Upper lobe of left lung (tissue), 4 donors: ENCODE results near the gene TANGO2.

Experiments
- POLR2AphosphoS5 ChIP-seq, 2 donors: sonication (generic); formaldehyde crosslinking; IDR thresholded peaks; one replicate each; pipeline ENCODE4 v1.5.1; 2017; ENCODE audit warnings: antibody characterized with exemption in 2 of 2
- TF ChIP-seq, protein P1 (sequence below), 6 experiments: fragments of 450-650 bp in 4 of 6; fragments of 200-600 bp in 2 of 6; sonication (generic) in 2 of 6; IDR thresholded peaks; one replicate each; pipeline ENCODE4 v1.5.1; 2016 to 2019; ENCODE audit warnings: antibody characterized with exemption in 6 of 6

DNA sequence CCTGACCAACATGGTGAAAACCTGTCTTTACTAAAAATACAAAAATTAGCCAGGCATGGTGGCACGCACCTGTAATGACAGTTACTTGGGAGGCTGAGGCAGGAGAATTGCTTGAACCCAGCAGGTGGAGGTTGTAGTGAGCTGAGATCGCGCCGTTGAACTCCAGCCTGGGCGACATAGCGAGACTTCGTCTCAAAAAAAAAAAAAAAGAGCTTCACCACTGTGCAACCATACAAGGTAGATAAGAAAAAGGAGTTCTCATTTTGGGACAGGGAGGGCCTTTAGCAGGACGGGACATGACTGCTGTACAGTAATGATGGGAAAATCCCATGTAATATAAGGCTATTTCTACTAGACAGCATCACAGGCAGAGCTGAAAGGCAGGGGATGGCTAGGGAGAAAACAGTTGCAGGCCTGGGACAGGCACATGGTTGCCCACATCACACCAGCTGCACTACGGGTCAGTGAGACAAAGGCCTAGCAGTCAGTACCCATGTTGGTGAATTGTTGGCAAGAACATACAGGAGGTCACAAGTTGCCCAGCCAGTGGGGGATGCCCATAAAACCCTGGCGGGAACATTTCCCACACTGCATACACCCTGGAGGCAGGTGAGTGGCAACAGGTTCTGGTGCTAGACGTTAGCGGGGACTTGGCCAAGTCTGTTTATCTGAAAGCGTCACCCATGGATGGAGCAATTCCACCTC lies 5.4 kb downstream of the TANGO2 start:
- TF ChIP-seq, protein P1, sequence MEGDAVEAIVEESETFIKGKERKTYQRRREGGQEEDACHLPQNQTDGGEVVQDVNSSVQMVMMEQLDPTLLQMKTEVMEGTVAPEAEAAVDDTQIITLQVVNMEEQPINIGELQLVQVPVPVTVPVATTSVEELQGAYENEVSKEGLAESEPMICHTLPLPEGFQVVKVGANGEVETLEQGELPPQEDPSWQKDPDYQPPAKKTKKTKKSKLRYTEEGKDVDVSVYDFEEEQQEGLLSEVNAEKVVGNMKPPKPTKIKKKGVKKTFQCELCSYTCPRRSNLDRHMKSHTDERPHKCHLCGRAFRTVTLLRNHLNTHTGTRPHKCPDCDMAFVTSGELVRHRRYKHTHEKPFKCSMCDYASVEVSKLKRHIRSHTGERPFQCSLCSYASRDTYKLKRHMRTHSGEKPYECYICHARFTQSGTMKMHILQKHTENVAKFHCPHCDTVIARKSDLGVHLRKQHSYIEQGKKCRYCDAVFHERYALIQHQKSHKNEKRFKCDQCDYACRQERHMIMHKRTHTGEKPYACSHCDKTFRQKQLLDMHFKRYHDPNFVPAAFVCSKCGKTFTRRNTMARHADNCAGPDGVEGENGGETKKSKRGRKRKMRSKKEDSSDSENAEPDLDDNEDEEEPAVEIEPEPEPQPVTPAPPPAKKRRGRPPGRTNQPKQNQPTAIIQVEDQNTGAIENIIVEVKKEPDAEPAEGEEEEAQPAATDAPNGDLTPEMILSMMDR (IDR thresholded peaks at IDR 0.05): no peak
- no peak for TF ChIP-seq POLR2AphosphoS5 (IDR thresholded peaks at IDR 0.05)
